HTR-8/SVneo (cell line): ENCODE data around the gene RNF7.
"Not testable (repeated sequence)": the region's sequence is repeated elsewhere in the genome, so short reads cannot be mapped to it uniquely, and the experiment has no call there.

Source experiments
- DNase-seq: peaks from one replicate; pipeline ENCODE4 v3.0.0; 2011; ENCODE audit warnings: low spot score, mixed read lengths; ENCODE audit not compliant: insufficient read length
- FAIRE-seq: peaks from 2 replicates; lab custom pipeline; 2011; peaks lifted over from hg19 to GRCh38; lab: Jason Lieb, UNC

RNF7 gene

GRCh38 chr3:141776885-141777284, 38.8 kb downstream of the RNF7 start:
- DNase-seq (no peak), FAIRE-seq (no peak)

GRCh38 chr3:141777957-141778813, 40.1 kb downstream of the RNF7 start:
- FAIRE-seq (no peak), DNase-seq (no peak)

- FAIRE-seq (no peak), DNase-seq (no peak)
Observed at GRCh38 chr3:141779667-141780066, 41.6 kb downstream of the RNF7 start.

GRCh38 chr3:141782386-141782932, 44.4 kb downstream of the RNF7 start:
- FAIRE-seq (no peak), DNase-seq (peak; percentile 20)

- no peak for DNase-seq
Observed at GRCh38 chr3:141783632-141784031, 45.5 kb downstream of the RNF7 start.

GRCh38 chr3:141784096-141784495, 46.0 kb downstream of the RNF7 start:
- FAIRE-seq (no peak), DNase-seq (no peak)

More at GRCh38 chr3:141783632-141784031, 45.5 kb downstream of the RNF7 start:
- FAIRE-seq = no peak

- DNase-seq (no peak), FAIRE-seq (no peak)
Observed at GRCh38 chr3:141784531-141784930, 46.4 kb downstream of the RNF7 start.

GRCh38 chr3:141788149-141788548, 50.1 kb downstream of the RNF7 start:
- FAIRE-seq = no peak
- DNase-seq = no peak

GRCh38 chr3:141788750-141789149, 50.7 kb downstream of the RNF7 start:
- not testable (repeated sequence) for FAIRE-seq, DNase-seq

GRCh38 chr3:141789281-141789680, 51.2 kb downstream of the RNF7 start:
- FAIRE-seq (no peak), DNase-seq (no peak)

GRCh38 chr3:141790171-141790570, 52.1 kb downstream of the RNF7 start:
- FAIRE-seq (no peak), DNase-seq (no peak)

GRCh38 chr3:141792495-141792894, 54.4 kb downstream of the RNF7 start:
- DNase-seq = no peak
- no peak for FAIRE-seq

GRCh38 chr3:141793476-141794260, 55.6 kb downstream of the RNF7 start:
- FAIRE-seq (no peak), DNase-seq (no peak)

GRCh38 chr3:141795276-141795675, 57.2 kb downstream of the RNF7 start:
- no peak for DNase-seq
- no peak for FAIRE-seq

- no peak for DNase-seq
- no peak for FAIRE-seq
Observed at GRCh38 chr3:141795741-141796080, 57.6 kb downstream of the RNF7 start.

GRCh38 chr3:141796081-141796888, 58.2 kb downstream of the RNF7 start:
- no peak for FAIRE-seq
- no peak for DNase-seq
